Activated naive CD4-positive, alpha-beta T cell treated with anti-CD3 and anti-CD28 coated beads for 36 hours (primary cell): ENCODE results near the gene CROCC. TPM values are rescaled to one million over a fixed set of nuclear protein-coding genes. Genes with fewer than 3 reads are reported as not detected.
A peak's percentile ranks its signal among the peaks of the same experiment; 100 is the strongest.

Experiments used
- CTCF ChIA-PET: fragments of 350-600 bp; sonication (Branson Sonifier 250); formaldehyde crosslinking; loops from one replicate; lab custom pipeline; 2021; ENCODE audit warnings: antibody characterized with exemption; lab: Charles Lee
- DNase-seq: peaks from one replicate; pipeline ENCODE4 v3.0.0-alpha.2; 2020
- H3K27ac Mint-ChIP-seq: one replicate; pipeline ENCODE4 v1.8.0; 2021; ENCODE audit warnings: mild to moderate bottlenecking, mixed read lengths
- H3K27me3 Mint-ChIP-seq: one replicate; pipeline ENCODE4 v1.8.0; 2021; ENCODE audit warnings: low read depth, mixed read lengths
- H3K36me3 Mint-ChIP-seq: one replicate; pipeline ENCODE4 v1.8.0; 2021; ENCODE audit warnings: low read depth, mixed read lengths
- H3K4me1 Mint-ChIP-seq: one replicate; pipeline ENCODE4 v1.8.0; 2021; ENCODE audit warnings: low read depth, mixed read lengths
- H3K4me3 Mint-ChIP-seq: one replicate; pipeline ENCODE4 v1.8.0; 2021; ENCODE audit warnings: mild to moderate bottlenecking, moderate library complexity, mixed read lengths
- H3K9me3 Mint-ChIP-seq: one replicate; pipeline ENCODE4 v1.8.0; 2021; ENCODE audit warnings: mixed read lengths
- intact Hi-C: fragments of 100-400 bp; cut with micrococcal nuclease; formaldehyde crosslinking; loops from one replicate; pipeline ENCODE4 v1.15.1; 2023
- total RNA-seq, 2 experiments: library from RNA; stranded (reverse); gene quantifications; one replicate each; pipeline ENCODE4 v1.2.3, GENCODE V29; 2021

Gene CROCC
- total RNA-seq, 2 experiments from 2014 or later: 15.5 to 15.7 TPM

- no peaks in the 10 kb centered on the region for H3K9me3 Mint-ChIP-seq
- peaks cover 2% of the 10 kb centered on the region for H3K36me3 Mint-ChIP-seq
- CTCF ChIA-PET: interaction anchor here (1.2 kb wide), 1 partner anchor 50 kb away, joined by 10 read pairs; no protein-coding TSS in a partner anchor
- H3K27ac Mint-ChIP-seq: no peak overlapping the region
- H3K27me3 Mint-ChIP-seq: no peaks in the 10 kb centered on the region
- H3K4me3 Mint-ChIP-seq: peak overlapping the region; percentile 81
- H3K4me1 Mint-ChIP-seq: peaks cover 17% of the 10 kb centered on the region
- DNase-seq: no peak
- intact Hi-C loops: loop anchor here (5.0 kb wide), 1 partner anchor 49 kb away; no protein-coding TSS in a partner anchor
Observed at GRCh38 chr1:17011092-17011438, 89.3 kb downstream of the CROCC start.

- H3K27me3 Mint-ChIP-seq: no peaks in the 10 kb centered on the region
- no peaks in the 10 kb centered on the region for H3K9me3 Mint-ChIP-seq
- no peaks in the 10 kb centered on the region for H3K36me3 Mint-ChIP-seq
- peak within 1 kb of the TSS; percentile 81 for H3K4me3 Mint-ChIP-seq
- intact Hi-C loops: loop anchor here (1.0 to 5.0 kb wide), 2 partner anchors 43 to 49 kb away; partner anchors contain the start of gene SDHB
- peak; percentile 77 for DNase-seq
- H3K4me1 Mint-ChIP-seq: peaks cover 17% of the 10 kb centered on the region
- H3K27ac Mint-ChIP-seq: no peak within 1 kb of the TSS
- CTCF ChIA-PET: no interaction called here
Observed at GRCh38 chr1:17011439-17012307, 89.9 kb downstream of the CROCC start, which contains the start of gene ATP13A2. TSS of gene ATP13A2 (minus strand) at chr1:17011928. CDS start at chr1:17011738, 190 bp downstream.

- intact Hi-C loops: loop anchor here (1.0 to 5.0 kb wide), 2 partner anchors 41 to 51 kb away; partner anchors contain the start of gene SDHB
- Mint-ChIP-seq H3K4me3 (no peak overlapping the region), H3K27me3 (no peaks in the 10 kb centered on the region), H3K27ac (no peak overlapping the region), H3K36me3 (no peaks in the 10 kb centered on the region), H3K9me3 (no peaks in the 10 kb centered on the region), H3K4me1 (peaks cover 17% of the 10 kb centered on the region)
- no peak for DNase-seq
- CTCF ChIA-PET: interaction anchor here (0.6 kb wide), 2 partner anchors 223 to 1007 kb away, joined by 3 read pairs; no protein-coding TSS in a partner anchor
Observed at GRCh38 chr1:17012775-17013490, 91.2 kb downstream of the CROCC start.

GRCh38 chr1:17013491-17014320, 92.0 kb downstream of the CROCC start:
- no peaks in the 10 kb centered on the region for H3K27me3 Mint-ChIP-seq
- intact Hi-C loops: loop anchor here (5.0 kb wide), 1 partner anchor 51 kb away; no protein-coding TSS in a partner anchor
- no peak overlapping the region for H3K27ac Mint-ChIP-seq

DNA sequence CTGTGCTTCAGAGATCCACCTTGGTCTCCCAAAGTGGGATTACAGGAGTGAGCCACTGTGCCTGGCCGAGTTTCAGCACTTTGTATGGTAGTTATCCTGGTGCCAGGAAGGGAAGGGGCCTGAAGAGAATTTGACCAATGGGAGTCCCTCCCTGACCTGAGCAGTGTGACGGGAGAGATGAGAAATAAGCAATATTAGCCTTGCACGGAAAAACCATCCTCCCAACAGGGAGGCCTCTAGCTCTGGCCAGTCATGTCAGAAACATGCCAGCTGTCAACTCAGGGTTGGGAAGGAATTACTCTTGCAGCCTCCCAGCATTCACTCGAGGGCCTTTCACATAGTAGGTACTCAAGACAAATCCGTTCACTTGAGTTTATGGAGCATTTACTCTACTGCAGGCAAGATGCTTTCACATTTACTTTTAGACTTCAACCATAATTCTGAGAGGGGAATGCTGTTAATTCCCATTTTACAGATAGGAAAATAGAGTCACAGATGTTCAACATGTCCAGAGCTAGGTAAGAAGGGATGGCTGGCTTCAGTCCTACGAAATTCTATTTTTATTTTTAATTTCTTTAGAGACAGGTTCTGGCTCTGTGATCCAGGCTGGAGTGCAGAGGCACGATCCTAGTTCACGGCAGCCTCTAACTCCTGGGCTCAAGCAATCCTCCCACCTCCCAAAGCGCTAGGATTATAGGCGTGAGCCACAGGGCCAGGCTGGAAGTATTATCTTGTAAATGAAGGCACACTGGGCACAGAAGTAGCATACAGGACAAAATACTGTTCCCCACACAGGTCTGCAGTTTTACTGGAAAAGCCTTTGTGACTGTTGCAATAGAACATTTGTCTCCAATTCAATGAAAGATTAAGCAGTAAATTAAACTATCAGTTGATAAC, 93.2 kb downstream of the CROCC start:
- no peak overlapping the region for H3K4me3 Mint-ChIP-seq
- H3K27ac Mint-ChIP-seq: no peak overlapping the region
- intact Hi-C loops: loop anchor here (5.0 kb wide), 1 partner anchor 53 kb away; no protein-coding TSS in a partner anchor
- peaks cover 19% of the 10 kb centered on the region for H3K4me1 Mint-ChIP-seq
- CTCF ChIA-PET: interaction anchor here (0.6 kb wide), 2 partner anchors 77 to 1120 kb away, joined by 4 read pairs; no protein-coding TSS in a partner anchor
- H3K9me3 Mint-ChIP-seq: no peaks in the 10 kb centered on the region
- H3K36me3 Mint-ChIP-seq: peaks cover 10% of the 10 kb centered on the region
- DNase-seq: no peak
- no peaks in the 10 kb centered on the region for H3K27me3 Mint-ChIP-seq

More at GRCh38 chr1:17013491-17014320, 92.0 kb downstream of the CROCC start:
- H3K36me3 Mint-ChIP-seq: no peaks in the 10 kb centered on the region
- no peak for DNase-seq
- H3K4me3 Mint-ChIP-seq: no peak overlapping the region
- H3K4me1 Mint-ChIP-seq: peaks cover 17% of the 10 kb centered on the region
- H3K9me3 Mint-ChIP-seq: no peaks in the 10 kb centered on the region
- CTCF ChIA-PET: interaction anchor here (0.6 to 0.9 kb wide), 3 partner anchors 10 to 1008 kb away, joined by 3 read pairs; no protein-coding TSS in a partner anchor

DNA sequence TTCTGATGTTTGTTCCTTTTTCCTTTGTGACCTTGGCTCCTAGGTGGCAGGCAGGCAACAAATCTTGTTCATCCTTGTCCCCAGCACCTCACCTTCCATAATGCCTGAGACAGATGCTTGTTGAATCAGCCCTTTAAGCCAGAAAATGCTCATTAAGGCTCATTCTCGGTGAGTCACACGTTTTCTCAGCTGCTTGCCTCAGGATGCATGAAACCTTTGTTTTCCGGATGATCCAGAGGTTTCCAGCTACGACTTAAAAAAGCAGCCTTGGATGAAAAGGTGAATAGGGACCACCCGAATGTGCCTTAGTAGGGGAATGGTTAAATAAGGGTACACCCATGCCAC, 94.6 kb downstream of the CROCC start:
- intact Hi-C loops: no loop called here
- H3K27me3 Mint-ChIP-seq: no peaks in the 10 kb centered on the region
- peaks cover 14% of the 10 kb centered on the region for H3K36me3 Mint-ChIP-seq
- no peaks in the 10 kb centered on the region for H3K9me3 Mint-ChIP-seq
- no peak overlapping the region for H3K27ac Mint-ChIP-seq
- H3K4me3 Mint-ChIP-seq: no peak overlapping the region
- no peak for DNase-seq
- peaks cover 7% of the 10 kb centered on the region for H3K4me1 Mint-ChIP-seq
- CTCF ChIA-PET: no interaction called here

- intact Hi-C loops: no loop called here
- Mint-ChIP-seq H3K27me3 (no peaks in the 10 kb centered on the region), H3K4me1 (peaks cover 4% of the 10 kb centered on the region), H3K36me3 (peaks cover 16% of the 10 kb centered on the region), H3K9me3 (no peaks in the 10 kb centered on the region), H3K27ac (no peak overlapping the region), H3K4me3 (no peak overlapping the region)
- no peak for DNase-seq
- CTCF ChIA-PET: no interaction called here
Observed at GRCh38 chr1:17017435-17017834, 95.7 kb downstream of the CROCC start.

DNA sequence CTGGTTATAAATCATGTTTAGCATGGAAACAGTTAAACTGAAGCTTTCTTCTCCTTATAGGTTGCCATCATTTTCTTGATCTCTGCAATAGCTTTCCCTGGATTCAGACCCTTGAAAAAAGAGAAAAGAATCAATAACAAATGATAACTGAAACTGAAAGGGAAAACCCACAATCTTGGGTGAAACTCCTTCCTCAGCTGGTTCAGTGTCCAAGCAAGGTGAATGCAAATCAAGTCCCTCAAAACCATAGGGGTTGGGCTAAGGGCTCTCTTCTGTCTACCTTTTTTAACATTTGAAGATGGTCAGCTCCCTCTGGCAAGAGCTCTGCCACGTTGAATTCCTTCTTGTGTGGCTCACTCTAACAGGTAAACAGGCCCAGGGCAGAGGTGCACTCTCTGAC, 97.1 kb downstream of the CROCC start:
- Mint-ChIP-seq H3K27me3 (no peaks in the 10 kb centered on the region), H3K27ac (peak overlapping the region; percentile 72), H3K36me3 (peaks cover 17% of the 10 kb centered on the region), H3K4me3 (no peak overlapping the region), H3K4me1 (peaks cover 4% of the 10 kb centered on the region), H3K9me3 (no peaks in the 10 kb centered on the region)
- CTCF ChIA-PET: interaction anchor here (0.5 to 0.9 kb wide), 3 partner anchors 26 to 330 kb away, joined by 3 to 4 read pairs (median 4); no protein-coding TSS in a partner anchor
- intact Hi-C loops: no loop called here
- DNase-seq: no peak

GRCh38 chr1:17020502-17020901, 98.8 kb downstream of the CROCC start:
- Mint-ChIP-seq H3K9me3 (no peaks in the 10 kb centered on the region), H3K4me1 (peaks cover 4% of the 10 kb centered on the region), H3K27me3 (no peaks in the 10 kb centered on the region), H3K36me3 (peaks cover 18% of the 10 kb centered on the region), H3K4me3 (no peak overlapping the region), H3K27ac (no peak overlapping the region)
- no peak for DNase-seq
- CTCF ChIA-PET: interaction anchor here (0.5 kb wide), 1 partner anchor 12 kb away, joined by 3 read pairs; no protein-coding TSS in a partner anchor
- intact Hi-C loops: no loop called here

DNA sequence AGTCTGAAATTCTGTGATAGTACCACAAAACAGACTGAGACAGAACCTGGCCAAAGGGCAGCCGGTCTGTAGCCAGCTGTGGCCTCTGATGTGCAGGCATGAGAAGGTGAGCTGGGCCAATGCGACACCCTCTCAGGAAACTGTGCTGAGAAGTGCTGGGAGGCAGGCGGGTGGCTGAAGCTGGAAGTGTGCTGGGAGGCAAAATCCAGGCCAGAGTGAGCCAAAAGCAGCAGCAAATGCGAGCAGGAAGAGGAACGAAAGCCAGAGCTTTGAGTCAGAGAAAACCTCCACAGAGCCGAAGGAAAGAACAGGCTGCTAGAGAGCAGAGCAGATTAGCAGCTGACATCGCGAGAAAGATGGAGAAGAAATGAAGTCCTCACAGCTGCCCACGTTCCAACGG, 100.2 kb downstream of the CROCC start:
- Mint-ChIP-seq H3K9me3 (no peaks in the 10 kb centered on the region), H3K27me3 (no peaks in the 10 kb centered on the region), H3K27ac (peak overlapping the region; percentile 16), H3K4me3 (no peak overlapping the region), H3K4me1 (peaks cover 4% of the 10 kb centered on the region), H3K36me3 (peaks cover 18% of the 10 kb centered on the region)
- CTCF ChIA-PET: interaction anchor here (0.7 kb wide), 1 partner anchor 60 kb away, joined by 3 read pairs; no protein-coding TSS in a partner anchor
- intact Hi-C loops: no loop called here
- no peak for DNase-seq
